ENCODE measurements around the gene AJAP1.

Gene AJAP1

GRCh38 chr1:4676253-4676652, 21.8 kb downstream of the AJAP1 start:
- no peak for DNase-seq (ENCODE audit: low read depth in 1 of 2, low spot score in 1 of 2)
- H3K27me3 ChIP-seq (ENCODE audit: insufficient read depth, poor library complexity, severe bottlenecking): no peaks in the 10 kb centered on the region
- H3K27ac ChIP-seq (replicated peaks): no peak overlapping the region
- TF ChIP-seq SPI1 (IDR thresholded peaks at IDR 0.05; ENCODE audit: borderline replicate concordance, low read depth) (no peak), POLR2AphosphoS5 (IDR thresholded peaks at IDR 0.05; ENCODE audit: low read depth) (no peak), GABPA (IDR thresholded peaks at IDR 0.05; ENCODE audit: low read depth) (no peak), CTCF (IDR thresholded peaks at IDR 0.05; ENCODE audit: insufficient read depth, low read length) (no peak)
- TF ChIP-seq, protein P1, sequence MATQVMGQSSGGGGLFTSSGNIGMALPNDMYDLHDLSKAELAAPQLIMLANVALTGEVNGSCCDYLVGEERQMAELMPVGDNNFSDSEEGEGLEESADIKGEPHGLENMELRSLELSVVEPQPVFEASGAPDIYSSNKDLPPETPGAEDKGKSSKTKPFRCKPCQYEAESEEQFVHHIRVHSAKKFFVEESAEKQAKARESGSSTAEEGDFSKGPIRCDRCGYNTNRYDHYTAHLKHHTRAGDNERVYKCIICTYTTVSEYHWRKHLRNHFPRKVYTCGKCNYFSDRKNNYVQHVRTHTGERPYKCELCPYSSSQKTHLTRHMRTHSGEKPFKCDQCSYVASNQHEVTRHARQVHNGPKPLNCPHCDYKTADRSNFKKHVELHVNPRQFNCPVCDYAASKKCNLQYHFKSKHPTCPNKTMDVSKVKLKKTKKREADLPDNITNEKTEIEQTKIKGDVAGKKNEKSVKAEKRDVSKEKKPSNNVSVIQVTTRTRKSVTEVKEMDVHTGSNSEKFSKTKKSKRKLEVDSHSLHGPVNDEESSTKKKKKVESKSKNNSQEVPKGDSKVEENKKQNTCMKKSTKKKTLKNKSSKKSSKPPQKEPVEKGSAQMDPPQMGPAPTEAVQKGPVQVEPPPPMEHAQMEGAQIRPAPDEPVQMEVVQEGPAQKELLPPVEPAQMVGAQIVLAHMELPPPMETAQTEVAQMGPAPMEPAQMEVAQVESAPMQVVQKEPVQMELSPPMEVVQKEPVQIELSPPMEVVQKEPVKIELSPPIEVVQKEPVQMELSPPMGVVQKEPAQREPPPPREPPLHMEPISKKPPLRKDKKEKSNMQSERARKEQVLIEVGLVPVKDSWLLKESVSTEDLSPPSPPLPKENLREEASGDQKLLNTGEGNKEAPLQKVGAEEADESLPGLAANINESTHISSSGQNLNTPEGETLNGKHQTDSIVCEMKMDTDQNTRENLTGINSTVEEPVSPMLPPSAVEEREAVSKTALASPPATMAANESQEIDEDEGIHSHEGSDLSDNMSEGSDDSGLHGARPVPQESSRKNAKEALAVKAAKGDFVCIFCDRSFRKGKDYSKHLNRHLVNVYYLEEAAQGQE (IDR thresholded peaks at IDR 0.05; ENCODE audit: insufficient replicate concordance, low read depth): no peak
- no peak overlapping the region for H3K4me3 ChIP-seq (replicated peaks; ENCODE audit: insufficient read depth, low read length)

- Histone ChIP-seq H3K4me3 (replicated peaks; ENCODE audit: insufficient read depth, low read length) (no peak overlapping the region), H3K27me3 (ENCODE audit: insufficient read depth, poor library complexity, severe bottlenecking) (no peaks in the 10 kb centered on the region), H3K27ac (replicated peaks) (no peak overlapping the region)
- TF ChIP-seq, protein P1 (IDR thresholded peaks at IDR 0.05; ENCODE audit: insufficient replicate concordance, low read depth): no peak
- no peak for TF ChIP-seq SPI1 (IDR thresholded peaks at IDR 0.05; ENCODE audit: borderline replicate concordance, low read depth)
- no peak for TF ChIP-seq CTCF (IDR thresholded peaks at IDR 0.05; ENCODE audit: insufficient read depth, low read length)
- no peak for TF ChIP-seq POLR2AphosphoS5 (IDR thresholded peaks at IDR 0.05; ENCODE audit: low read depth)
- TF ChIP-seq GABPA (IDR thresholded peaks at IDR 0.05; ENCODE audit: low read depth): no peak
- DNase-seq (ENCODE audit: low read depth in 1 of 2, low spot score in 1 of 2): no peak
These were observed 23.2 kb downstream of the AJAP1 start for GRCh38 chr1:4677608-4678007.

GRCh38 chr1:4678066-4678717, 23.8 kb downstream of the AJAP1 start:
- Histone ChIP-seq H3K27ac (replicated peaks) (no peak overlapping the region), H3K4me3 (replicated peaks; ENCODE audit: insufficient read depth, low read length) (no peak overlapping the region), H3K27me3 (ENCODE audit: insufficient read depth, poor library complexity, severe bottlenecking) (no peaks in the 10 kb centered on the region)
- TF ChIP-seq SPI1 (IDR thresholded peaks at IDR 0.05; ENCODE audit: borderline replicate concordance, low read depth) (no peak), POLR2AphosphoS5 (IDR thresholded peaks at IDR 0.05; ENCODE audit: low read depth) (no peak), CTCF (IDR thresholded peaks at IDR 0.05; ENCODE audit: insufficient read depth, low read length) (no peak), GABPA (IDR thresholded peaks at IDR 0.05; ENCODE audit: low read depth) (no peak)
- TF ChIP-seq, protein P1 (IDR thresholded peaks at IDR 0.05; ENCODE audit: insufficient replicate concordance, low read depth): no peak
- DNase-seq (ENCODE audit: low read depth in 1 of 2, low spot score in 1 of 2): no peak
